HFF-Myc (cell line): Measurements from ENCODE around the gene SYCE3.
A peak's percentile ranks its signal among the peaks of the same experiment; 100 is the strongest.

Experiments
- DNase-seq: peaks from one replicate; pipeline ENCODE4 v3.0.0-alpha.2; 2011; ENCODE audit warnings: low read depth; ENCODE audit errors: extremely low read depth
- H3K4me3 ChIP-seq: replicated peaks from 2 replicates; pipeline ENCODE4 v1.5.1; 2011; ENCODE audit warnings: low read depth, mild to moderate bottlenecking, control low read depth, low read length
- CTCF ChIP-seq: IDR thresholded peaks from 2 replicates; pipeline ENCODE4 v1.5.1; 2012; ENCODE audit warnings: mild to moderate bottlenecking, low read depth, low read length, control low read depth; ENCODE audit errors: missing control alignments

Gene SYCE3

GRCh38 chr22:50507421-50507990, 55.2 kb downstream of the SYCE3 start, which contains the start of gene LMF2:
LMF2 (minus strand) TSS chr22:50507702; CDS start chr22:50507675, 27 bp downstream.
- H3K4me3 ChIP-seq: peak within 1 kb of the TSS; percentile 87
- no peak for TF ChIP-seq CTCF
- no peak for DNase-seq

DNA sequence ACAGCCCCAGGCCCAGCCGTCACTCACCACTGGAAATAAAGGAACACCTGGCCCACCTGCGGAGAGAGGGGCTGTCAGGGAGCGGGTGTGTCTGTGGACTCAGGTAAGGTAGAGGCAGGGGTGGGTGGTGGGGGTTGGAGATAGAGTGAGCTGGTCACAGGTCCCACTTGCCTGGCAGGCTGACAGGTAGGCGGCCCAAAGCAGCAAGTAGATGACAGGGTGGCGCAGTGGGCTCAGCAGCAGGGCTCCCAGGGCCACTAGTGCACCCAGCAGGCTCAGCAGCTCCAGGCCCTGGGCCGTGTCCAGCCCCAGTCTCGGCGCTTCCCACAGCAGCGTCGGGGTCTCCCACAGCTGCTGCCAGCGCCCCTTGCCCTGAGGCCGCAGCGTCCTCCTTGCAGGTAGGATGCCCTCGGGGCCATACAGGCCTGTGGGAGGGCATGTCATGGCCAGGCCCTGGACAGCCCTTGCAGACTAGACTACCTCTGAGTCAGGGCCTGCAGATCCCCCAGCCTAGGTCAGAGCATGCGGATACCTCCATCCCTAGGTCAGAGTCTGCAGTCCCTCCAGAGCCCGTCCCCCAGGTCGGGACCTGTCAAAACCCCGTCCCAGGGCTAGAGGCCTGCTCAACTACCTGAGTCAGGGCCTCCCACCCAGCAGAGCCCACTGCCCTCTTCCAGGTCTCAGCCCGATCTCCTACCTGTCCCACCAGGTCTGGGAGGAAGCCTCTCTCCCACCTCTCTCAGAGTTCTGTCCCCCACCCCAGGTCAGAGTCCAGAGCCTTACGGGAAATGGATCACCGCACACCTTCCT, 55.9 kb downstream of the SYCE3 start:
- no peak for TF ChIP-seq CTCF
- H3K4me3 ChIP-seq: peak overlapping the region; percentile 87
- DNase-seq: no peak

DNA sequence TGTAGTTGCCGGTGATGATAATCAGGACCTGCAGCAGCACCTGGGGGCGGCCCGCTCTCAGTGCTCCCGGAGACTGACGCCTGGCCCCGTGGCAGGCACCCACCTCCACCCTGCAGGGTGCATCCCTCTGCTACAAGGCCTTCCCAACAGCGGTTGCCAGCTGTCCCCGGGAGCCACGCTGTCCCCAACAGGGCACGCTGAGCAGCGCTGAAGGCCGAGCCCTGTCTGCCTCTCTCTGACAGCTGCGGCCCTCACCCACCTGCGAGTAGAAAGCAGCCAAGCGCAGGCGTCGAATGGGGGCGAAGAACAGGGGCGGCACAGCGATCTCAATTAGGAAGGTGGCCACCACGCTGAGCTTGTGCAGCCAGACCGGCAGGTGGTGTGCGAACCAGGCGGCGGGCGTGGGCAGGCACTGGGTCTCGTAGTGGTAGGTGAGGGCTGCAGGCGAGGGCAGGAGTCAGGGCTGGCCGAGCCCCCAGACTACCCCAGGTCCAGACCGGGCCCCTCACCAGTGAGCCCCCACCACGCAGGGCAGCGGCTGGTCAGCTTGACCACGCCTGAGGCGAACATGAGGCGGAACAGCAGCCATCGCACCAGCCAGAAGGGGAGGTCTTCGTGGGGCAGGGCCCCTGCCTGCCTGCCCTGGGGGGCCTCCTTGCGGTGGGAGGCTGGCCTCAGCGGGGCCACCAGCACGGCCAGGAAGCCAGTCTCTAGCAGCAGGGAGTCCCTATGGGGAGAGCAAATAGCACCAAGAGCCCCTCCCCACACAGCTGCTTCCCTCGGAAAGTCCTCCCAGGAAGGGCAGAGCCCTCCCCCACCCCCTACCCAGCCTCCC, 56.7 kb downstream of the SYCE3 start:
- DNase-seq: no peak
- peak overlapping the region; percentile 87 for H3K4me3 ChIP-seq
- TF ChIP-seq CTCF: no peak

DNA sequence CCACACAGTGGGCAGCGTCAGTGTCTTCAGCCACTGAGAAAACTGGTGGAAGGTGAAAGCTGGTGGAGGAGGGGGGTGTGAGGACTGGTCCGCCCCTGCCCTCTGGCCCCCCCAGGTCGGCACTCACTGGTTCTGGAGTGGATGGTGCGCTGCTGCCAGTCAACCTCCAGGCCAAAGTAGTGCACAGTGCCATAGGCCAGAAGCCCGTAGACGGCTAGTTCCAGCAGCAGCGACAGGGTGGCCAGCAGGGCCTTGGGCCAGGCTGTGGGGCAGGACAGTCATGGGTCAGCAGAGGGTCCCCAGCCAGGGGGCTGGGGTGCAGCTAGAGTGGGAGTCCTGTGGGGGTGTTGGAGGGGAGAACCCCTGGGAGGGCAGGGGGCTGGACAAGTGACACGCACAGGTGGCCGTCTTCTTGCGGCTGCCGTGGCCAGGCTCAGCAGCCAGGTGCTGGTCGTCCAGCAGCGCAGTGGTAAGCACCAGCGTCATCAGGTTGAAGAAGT, 57.4 kb downstream of the SYCE3 start:
- no peak overlapping the region for H3K4me3 ChIP-seq
- DNase-seq: no peak
- no peak for TF ChIP-seq CTCF

GRCh38 chr22:50504369-50505211, 58.1 kb downstream of the SYCE3 start:
- no peak for DNase-seq
- no peak overlapping the region for H3K4me3 ChIP-seq
- TF ChIP-seq CTCF: no peak

DNA sequence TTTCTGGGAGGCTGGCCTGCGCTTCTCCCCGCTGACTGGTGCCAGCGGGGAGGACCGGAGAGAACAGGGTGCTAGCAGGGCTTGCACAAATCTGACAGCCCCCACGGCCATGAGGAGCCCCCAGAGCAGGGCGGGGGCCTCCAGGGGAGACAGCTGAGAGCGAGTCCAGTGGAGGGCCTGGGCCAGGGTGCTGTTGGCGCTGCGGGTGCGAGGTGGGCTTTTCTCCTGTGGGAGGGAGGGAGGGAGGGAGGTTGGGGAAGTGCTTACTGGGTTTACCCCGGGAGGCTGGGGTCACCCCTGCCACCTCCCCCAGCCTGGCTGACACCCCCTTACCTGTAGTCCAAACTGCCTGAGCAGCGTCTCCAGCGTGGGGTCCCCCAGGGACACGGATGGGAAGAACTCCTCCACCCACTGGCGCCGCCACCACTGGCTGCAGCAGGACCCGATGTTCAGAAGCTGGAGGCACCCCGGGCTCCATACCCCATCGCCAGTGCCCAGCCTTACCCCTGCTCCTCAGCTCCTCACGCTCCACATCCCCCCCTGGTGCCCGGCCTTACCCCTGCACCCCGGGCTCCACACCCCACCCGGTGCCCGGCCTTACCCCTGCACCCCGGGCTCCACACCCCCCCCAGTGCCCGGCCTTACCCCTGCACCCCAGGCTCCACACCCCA, 59.1 kb downstream of the SYCE3 start:
- H3K4me3 ChIP-seq: no peak overlapping the region

More for the DNA sequence above, 59.1 kb downstream of the SYCE3 start:
- no peak for TF ChIP-seq CTCF
- DNase-seq: no peak
